ENCODE results near the gene MIS12. TPM values are rescaled to one million over a fixed set of nuclear protein-coding genes. Genes with fewer than 3 reads are reported as not detected.

Gene MIS12
- total and polyA plus RNA-seq, 2 of the 4 experiments (the other 2 are of a cell fraction), result 7.5 to 11.7 TPM

DNA sequence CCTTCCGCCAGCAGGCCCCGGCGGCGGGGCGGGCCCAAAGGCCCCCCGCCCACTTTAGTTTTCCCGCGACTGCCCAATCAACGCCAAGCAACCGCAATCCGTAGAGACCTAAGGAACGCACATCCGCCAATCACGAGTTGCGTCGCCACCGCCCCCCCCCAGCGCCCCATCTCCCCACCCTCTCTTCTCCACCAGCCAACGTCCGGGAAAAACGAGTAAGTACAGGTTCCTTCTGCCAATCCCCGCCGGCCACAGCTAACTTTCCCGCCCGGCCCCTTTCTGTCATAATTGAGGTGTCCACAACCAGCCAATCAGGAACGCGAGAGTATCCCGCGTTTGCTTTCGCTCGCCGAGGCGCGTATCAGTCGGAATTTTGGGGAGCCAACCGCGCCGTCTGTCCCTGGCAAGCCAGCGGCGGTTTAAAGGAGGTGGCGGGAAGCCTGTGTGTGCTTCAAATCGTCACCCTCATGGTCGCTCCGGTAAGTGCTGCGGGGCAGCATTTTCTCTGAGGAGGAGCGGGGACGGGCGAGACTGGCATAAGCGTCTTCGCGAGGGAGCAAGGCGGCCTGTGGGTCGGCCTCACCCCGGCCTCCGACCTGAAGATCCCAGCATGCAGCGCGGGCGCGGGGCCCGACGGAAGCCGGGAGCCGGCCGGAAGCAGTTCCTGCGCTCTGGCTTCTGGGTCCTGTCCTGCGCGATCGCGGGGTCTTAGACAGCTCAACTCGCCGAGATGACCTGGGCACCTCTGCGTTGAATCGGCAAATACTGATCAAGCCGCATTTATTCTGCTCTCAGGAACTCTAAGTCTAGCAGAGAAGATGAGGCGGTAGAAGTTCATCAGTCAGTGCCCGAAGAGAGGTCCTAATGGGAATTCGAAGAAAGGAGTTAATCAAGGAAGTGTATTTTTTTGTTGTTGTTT, at the start of gene MIS12 (continued):
- TF ChIP-seq, protein P1, sequence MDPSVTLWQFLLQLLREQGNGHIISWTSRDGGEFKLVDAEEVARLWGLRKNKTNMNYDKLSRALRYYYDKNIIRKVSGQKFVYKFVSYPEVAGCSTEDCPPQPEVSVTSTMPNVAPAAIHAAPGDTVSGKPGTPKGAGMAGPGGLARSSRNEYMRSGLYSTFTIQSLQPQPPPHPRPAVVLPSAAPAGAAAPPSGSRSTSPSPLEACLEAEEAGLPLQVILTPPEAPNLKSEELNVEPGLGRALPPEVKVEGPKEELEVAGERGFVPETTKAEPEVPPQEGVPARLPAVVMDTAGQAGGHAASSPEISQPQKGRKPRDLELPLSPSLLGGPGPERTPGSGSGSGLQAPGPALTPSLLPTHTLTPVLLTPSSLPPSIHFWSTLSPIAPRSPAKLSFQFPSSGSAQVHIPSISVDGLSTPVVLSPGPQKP (IDR thresholded peaks at IDR 0.05; ENCODE audit: borderline replicate concordance, low read depth, low read length), result no peak
- no peak for TF ChIP-seq RFX5 (IDR thresholded peaks at IDR 0.05; ENCODE audit: low read depth, low read length)
- TF ChIP-seq RAD21 (IDR thresholded peaks at IDR 0.05; ENCODE audit: low read length), result peak; percentile 4; the same call in 1 of the 2 replicates
- TF ChIP-seq RCOR1 (IDR thresholded peaks at IDR 0.05; ENCODE audit: insufficient replicate concordance, low read length), result no peak
- peak; percentile 88 for TF ChIP-seq POLR2A (IDR thresholded peaks at IDR 0.05; ENCODE audit: low read depth, low read length)
- TF ChIP-seq NFE2L2 (IDR thresholded peaks at IDR 0.05; ENCODE audit: low read depth, low read length), result no peak
- no peak for TF ChIP-seq CHD1 (IDR thresholded peaks at IDR 0.05; ENCODE audit: low read depth, low read length)

Data from IMR-90 (cell line).